Neutrophil (primary cell): Measurements from ENCODE around the gene BUD23.
A peak's percentile ranks its signal among the peaks of the same experiment; 100 is the strongest.

Experiments
- H3K27ac ChIP-seq: fragments of 200-600 bp; sonication (generic); 2 replicates; pipeline ENCODE4 v1.5.1; 2016; ENCODE audit warnings: mild to moderate bottlenecking, moderate library complexity
- H3K27me3 ChIP-seq: fragments of 200-600 bp; sonication (generic); 2 replicates; pipeline ENCODE4 v1.6.0; 2016; ENCODE audit warnings: mild to moderate bottlenecking
- H3K36me3 ChIP-seq: fragments of 200-600 bp; sonication (generic); 2 replicates; pipeline ENCODE4 v1.5.1; 2017
- H3K4me1 ChIP-seq, 2 experiments: fragments of 200-600 bp in 1 of 2; sonication (generic) in 1 of 2; 1 replicate in 1 of 2; 2 replicates in 1 of 2; pipeline versions ENCODE4 v1.5.1 to v1.6.1; 2013 to 2016; ENCODE audit warnings: low read depth in 1 of 2, low read length in 1 of 2, mild to moderate bottlenecking in 1 of 2, moderate library complexity in 1 of 2; ENCODE audit not compliant: control insufficient read depth in 1 of 2, insufficient read depth in 1 of 2
- H3K4me3 ChIP-seq, 2 experiments: fragments of 200-600 bp in 1 of 2; sonication (generic) in 1 of 2; 1 replicate in 1 of 2; 2 replicates in 1 of 2; pipeline ENCODE4 v1.5.1; 2013 to 2016; ENCODE audit warnings: low read depth in 1 of 2, low read length in 1 of 2, mild to moderate bottlenecking in 1 of 2, moderate library complexity in 1 of 2
- H3K9me3 ChIP-seq: fragments of 200-600 bp; sonication (generic); 2 replicates; pipeline ENCODE4 v1.5.1; 2016
- TF ChIP-seq, protein P1 (sequence below): fragments of 200-600 bp; sonication (generic); IDR thresholded peaks from 2 replicates; pipeline ENCODE4 v1.5.1; 2016; ENCODE audit warnings: antibody characterized with exemption

Gene BUD23

DNA sequence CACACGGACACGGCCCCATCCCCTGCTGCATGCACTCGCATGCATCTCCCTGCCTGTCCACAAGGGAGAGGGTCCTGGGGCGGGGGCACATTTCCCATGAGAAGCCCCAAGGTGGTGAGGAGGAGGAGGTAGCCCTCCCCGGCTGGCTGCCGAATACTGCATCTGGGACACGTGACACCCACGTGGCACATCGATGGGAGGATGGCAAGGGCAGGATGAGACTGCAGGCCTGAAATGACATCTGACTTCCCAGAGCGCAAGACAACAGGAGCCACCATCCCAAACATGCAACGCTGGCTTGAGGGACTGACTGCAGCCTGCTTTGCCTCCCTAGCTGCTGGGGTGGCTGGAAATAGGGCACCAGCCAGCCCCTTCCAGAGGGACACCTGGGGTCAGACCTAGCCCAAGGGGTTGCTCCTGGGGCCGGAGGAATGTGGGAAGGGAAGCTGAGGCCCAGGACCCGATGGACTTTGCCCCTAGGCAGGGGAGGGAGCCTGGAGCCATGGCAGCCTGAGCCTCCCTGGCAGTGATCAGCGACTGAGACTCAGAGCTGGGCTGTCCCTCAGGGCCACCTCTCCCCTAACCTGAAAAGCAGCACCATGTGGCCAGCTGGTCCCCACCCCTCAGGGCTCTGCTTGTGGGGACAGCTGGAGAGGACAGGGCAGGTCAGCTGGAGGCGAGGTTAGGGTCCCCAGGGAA, 16.1 kb downstream of the BUD23 start:
- Histone ChIP-seq H3K27ac (no peak overlapping the region), H3K9me3 (no peaks in the 10 kb centered on the region), H3K4me3 (no peak overlapping the region), H3K27me3 (peaks cover 32% of the 10 kb centered on the region), H3K36me3 (peaks cover 58% of the 10 kb centered on the region), H3K4me1 (peaks cover 3 to 9% of the 10 kb centered on the region in 2 experiments)
- TF ChIP-seq, protein P1, sequence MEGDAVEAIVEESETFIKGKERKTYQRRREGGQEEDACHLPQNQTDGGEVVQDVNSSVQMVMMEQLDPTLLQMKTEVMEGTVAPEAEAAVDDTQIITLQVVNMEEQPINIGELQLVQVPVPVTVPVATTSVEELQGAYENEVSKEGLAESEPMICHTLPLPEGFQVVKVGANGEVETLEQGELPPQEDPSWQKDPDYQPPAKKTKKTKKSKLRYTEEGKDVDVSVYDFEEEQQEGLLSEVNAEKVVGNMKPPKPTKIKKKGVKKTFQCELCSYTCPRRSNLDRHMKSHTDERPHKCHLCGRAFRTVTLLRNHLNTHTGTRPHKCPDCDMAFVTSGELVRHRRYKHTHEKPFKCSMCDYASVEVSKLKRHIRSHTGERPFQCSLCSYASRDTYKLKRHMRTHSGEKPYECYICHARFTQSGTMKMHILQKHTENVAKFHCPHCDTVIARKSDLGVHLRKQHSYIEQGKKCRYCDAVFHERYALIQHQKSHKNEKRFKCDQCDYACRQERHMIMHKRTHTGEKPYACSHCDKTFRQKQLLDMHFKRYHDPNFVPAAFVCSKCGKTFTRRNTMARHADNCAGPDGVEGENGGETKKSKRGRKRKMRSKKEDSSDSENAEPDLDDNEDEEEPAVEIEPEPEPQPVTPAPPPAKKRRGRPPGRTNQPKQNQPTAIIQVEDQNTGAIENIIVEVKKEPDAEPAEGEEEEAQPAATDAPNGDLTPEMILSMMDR = no peak

DNA sequence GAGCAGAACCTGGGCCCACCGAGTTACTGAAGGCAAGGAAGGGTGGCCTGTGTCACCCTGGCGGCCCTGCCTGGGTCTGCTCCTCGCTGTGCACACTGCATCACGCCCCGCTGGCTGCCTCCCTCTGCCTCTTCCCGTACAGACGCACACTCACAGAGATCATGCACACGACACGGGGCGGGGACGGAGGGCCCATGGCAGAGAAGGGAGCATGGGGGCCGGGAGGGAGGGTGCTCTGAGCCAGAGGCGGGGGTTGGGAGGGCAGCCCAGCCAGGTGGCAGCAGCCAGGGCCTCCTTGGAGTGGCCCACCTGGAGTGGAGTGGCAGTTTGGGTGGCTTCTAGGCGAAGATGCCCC, 16.6 kb downstream of the BUD23 start:
- TF ChIP-seq, protein P1 = no peak
- no peak overlapping the region for H3K27ac ChIP-seq
- H3K9me3 ChIP-seq = no peaks in the 10 kb centered on the region
- peaks cover 3 to 9% of the 10 kb centered on the region in 2 experiments for H3K4me1 ChIP-seq
- H3K4me3 ChIP-seq = no peak overlapping the region
- peaks cover 37% of the 10 kb centered on the region for H3K27me3 ChIP-seq
- H3K36me3 ChIP-seq = peaks cover 53% of the 10 kb centered on the region

DNA sequence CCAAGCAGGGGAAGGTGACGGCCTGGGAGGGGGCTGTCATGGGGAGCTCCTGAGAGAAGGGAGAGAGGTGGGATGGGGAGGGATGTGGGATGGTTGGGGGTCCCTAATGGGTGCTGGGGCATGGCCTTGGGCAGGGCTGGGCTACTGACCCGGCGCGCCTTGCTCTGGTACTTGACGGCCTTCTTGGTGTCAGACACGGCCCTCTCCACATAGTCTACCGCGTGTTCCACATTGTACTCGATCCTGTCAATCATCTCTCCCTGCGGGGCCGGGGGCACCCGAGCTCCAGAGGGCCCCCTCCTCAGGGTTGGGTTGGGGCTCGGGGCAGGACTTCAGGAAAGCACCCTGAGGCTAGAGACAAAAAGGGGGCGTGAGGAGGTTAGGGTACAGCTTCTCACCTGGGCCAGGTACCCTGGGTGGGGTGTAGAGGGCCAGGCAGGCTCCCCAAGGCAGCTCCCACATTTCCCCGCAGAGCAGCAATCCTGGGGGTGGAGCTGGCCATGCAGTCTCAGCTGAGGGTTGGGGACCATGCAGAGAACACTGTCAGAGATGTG, 17.3 kb downstream of the BUD23 start:
- Histone ChIP-seq H3K27ac (no peak overlapping the region), H3K27me3 (peaks cover 43% of the 10 kb centered on the region), H3K9me3 (no peaks in the 10 kb centered on the region), H3K36me3 (peaks cover 48% of the 10 kb centered on the region), H3K4me1 (peaks cover 3 to 9% of the 10 kb centered on the region in 2 experiments), H3K4me3 (no peak overlapping the region)
- TF ChIP-seq, protein P1 = no peak

DNA sequence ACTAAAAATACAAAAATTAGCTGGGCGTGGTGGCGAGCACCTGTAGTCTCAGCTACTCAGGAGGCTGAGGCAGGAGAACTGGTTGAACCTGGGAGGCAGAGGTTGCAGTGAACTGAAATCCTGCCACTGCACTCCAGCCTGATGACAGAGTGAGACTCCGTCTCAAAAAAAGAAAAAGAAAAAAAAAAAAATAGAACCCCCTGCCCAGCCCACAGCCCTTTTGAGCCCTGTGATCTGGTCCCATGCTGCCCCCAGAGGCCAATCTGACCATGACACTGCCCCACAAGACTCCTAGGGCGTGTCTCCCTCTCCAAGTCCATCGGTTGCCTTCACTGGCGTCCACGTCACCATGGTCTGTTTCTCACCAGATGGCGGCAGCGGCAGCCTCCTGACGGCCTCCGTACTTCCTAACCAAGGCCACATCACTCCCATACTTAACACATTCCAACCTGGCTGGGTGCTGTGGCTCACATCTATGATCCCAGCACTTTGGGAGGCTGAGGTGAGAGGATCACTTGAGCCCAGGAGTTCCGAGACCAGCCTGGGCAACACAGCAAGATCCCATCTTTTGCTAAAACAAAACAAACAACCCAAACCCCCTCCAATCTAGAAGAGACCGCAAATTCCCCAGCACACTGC, 18.1 kb downstream of the BUD23 start:
- Histone ChIP-seq H3K4me1 (peaks cover 3 to 9% of the 10 kb centered on the region in 2 experiments), H3K27me3 (peaks cover 51% of the 10 kb centered on the region), H3K27ac (no peak overlapping the region), H3K36me3 (peaks cover 40% of the 10 kb centered on the region), H3K9me3 (no peaks in the 10 kb centered on the region), H3K4me3 (no peak overlapping the region)
- TF ChIP-seq, protein P1 = peak; percentile 9

- no peaks in the 10 kb centered on the region for H3K9me3 ChIP-seq
- H3K27me3 ChIP-seq = peaks cover 59% of the 10 kb centered on the region
- TF ChIP-seq, protein P1 = no peak
- no peak overlapping the region for H3K27ac ChIP-seq
- no peak overlapping the region for H3K4me3 ChIP-seq
- H3K36me3 ChIP-seq = peaks cover 32% of the 10 kb centered on the region
- H3K4me1 ChIP-seq = peaks cover 3 to 9% of the 10 kb centered on the region in 2 experiments
Measured at GRCh38 chr7:73702226-73702625, 18.8 kb downstream of the BUD23 start.
